ENCODE measurements around the gene CBX7.

Gene CBX7

DNA sequence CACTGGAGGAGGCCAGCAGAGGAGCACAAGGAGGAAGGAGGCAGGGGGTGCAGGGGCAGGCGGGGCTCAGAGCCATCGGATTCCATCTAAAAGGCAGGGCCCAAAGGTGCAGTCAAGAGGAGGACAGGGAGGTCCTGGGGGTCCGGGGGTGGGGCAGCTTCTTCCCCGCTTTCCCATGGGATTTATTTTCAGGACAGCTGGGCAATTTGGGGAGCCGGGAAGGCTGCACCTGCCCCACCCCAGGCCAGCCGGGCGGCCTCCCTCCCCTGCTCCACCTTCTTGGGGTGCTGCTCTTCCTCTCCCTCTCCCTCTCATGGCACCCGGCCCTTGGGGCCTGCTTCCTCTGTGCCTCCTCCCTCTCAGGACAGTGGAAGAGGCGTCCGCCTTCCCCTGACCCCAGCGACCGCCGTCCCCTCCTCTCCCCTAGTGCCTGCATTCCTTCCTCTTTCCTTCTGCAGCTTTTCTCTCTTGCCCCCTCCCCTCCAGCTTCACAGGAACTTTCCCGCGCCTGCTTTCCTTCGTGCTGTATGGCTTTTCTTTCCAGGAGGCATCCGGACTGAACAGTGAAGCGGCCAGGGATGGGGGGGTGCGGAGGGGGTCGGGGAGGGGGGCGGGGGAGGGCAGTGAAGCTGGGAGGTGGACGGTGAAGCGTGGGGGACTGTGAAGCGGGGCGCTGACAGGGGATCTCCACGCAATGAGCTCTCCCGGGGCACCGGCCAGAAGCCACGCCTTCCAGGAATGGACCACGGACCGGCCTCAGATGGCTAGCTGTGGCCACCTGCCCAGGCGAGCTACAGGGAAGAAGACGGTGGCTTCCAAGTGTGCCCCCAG lies 28.5 kb downstream of the CBX7 start:
- no peak for DNase-seq (ENCODE audit: low read depth in 3 of 3)

DNA sequence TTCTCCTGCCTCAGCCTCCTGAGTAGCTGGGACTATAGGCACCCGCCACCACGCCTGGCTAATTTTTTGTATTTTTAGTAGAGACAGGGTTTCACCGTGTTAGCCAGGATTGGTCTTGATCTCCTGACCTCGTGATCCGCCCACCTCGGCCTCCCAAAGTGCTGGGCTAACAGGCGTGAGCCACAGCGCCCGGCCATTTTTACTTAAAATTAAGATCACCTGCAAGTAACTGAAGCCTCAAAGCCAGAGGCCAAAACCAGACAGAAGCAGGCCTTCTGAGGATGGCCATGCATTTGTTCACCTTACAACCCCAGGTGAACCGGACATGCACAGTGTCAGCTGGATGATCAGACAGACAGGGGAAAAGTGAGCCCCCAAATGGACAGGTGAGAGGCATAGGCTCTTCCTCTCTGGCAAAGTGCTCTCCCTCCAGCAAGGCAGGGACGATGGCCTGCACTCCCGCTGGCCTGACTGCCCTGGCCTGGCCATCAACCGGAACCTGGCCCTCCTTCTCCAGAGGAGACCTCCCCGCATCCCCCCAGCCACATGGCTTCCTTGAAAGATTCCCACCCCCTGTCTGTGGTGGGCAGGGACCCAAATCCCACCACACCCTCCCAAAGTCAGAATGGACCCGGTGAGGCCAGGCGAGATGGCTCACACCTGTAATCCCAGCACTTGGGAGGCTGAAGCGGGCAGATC lies 29.6 kb downstream of the CBX7 start:
- DNase-seq (ENCODE audit: low read depth in 3 of 3): no peak

DNA sequence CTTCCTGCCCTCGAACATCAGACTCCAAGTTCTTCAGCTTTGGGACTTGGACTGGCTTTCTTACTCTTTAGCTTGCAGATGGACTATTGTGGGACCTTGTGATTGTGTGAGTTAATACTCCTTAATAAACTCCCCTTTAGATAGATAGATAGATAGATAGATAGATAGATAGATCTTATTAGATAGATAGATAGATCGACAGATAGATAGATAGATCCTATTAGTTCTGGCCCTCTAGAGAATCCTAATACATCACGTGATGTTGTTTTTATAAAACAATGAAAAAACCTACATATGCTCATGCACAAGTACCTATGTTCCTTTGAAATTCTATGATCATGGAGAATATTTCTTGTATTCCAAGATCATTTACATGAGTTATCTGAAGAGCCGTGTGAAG lies 31.5 kb downstream of the CBX7 start:
- DNase-seq (ENCODE audit: low read depth in 3 of 3): no peak

DNA sequence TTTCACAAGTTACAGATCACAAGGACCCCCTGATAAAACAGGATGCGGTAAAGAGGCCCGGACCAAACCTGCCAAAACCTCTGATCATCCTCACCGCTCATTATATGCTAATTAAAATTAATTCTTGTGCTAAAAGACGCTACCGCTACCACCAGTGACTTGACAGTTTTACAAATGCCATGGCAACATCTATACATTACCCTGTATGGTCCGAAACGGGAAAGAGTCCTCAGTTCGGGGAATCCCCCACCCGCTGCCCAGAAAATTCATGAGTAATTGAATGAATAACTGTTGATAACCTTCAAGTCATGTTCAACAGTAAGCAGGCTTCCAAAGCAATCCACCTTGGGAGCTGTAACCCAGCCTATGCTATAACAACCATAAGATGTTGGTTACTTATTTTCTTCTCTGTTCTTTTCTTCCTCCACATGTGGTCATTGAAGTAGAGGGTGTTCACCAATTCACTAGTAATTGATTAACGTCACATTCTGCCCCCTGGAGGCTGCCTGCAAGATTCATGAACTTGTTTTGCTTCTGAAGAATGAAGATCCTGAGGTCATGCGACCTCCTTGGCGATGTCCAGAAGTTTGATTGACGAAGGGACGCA lies 34.8 kb downstream of the CBX7 start:
- peak; percentile 36 to 67 (median 62) for DNase-seq (ENCODE audit: low read depth in 3 of 3)

DNA sequence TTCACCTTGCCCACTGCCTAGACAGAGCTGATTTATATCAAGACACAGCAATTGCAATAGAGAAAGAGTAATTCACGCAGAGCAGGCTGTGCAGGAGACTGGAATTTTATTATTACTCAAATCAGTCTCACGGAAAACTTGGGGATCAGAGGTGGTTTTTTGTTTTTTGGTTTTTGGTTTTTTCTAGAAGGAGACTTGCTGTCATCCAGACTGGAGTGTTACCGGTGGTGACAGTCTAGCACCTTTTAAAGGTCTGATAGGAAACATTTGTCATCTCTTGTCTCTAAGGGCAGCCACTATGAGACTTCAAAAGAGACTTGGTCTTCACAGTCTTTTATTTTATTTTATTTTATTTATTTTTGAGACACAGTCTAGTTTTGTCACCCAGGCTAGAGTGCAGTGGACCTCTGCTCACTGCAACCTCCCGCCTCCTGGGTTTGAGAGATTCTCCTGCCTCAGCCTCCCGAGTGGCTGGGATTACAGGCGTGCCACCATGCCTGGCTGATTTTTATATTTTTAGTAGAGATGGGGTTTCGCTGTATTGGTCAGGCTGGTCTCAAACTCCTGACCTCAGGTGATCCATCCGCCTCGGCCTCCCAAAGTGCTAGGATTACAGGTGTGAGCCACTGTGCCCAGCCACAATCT lies 36.4 kb downstream of the CBX7 start:
- no peak for DNase-seq (ENCODE audit: low read depth in 3 of 3)

DNA sequence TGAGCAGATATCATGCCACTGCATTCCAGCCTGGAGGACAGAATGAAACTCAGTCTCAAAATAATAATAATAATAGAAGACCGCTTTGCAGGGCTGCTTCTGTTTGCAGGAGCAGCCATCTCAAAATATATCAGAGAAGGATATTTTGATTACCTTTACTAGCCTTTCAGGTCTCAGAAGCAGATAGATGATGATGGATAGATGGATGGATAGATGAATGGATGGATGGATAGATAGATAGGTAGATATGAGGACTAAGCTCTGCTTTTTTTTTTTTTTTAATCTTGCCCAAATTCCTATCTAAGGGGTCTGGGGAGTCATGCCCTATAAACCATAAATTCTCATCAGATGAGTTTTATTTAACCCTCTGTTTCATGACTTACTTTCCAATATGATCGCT lies 36.9 kb downstream of the CBX7 start:
- no peak for DNase-seq (ENCODE audit: low read depth in 3 of 3)

DNA sequence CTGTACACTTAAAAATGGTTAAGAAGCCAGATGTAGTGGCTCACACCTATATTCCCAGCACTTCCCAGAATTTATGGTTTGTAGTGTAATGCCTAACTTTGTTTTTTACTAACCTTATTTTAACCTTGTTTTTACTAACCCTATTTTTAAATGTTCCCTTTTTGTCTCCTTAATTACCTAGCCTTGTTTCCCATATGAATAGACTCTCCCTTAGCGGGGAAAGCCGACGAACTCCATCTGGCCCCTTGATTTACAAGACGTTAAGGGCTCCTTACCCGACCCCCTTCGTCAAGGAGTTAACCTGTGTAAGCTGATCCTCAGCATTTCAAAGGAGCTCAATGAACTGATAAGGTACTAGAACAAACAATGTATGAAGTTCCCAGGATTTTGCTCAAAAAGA lies 38.4 kb downstream of the CBX7 start:
- no peak for DNase-seq (ENCODE audit: low read depth in 3 of 3)

DNA sequence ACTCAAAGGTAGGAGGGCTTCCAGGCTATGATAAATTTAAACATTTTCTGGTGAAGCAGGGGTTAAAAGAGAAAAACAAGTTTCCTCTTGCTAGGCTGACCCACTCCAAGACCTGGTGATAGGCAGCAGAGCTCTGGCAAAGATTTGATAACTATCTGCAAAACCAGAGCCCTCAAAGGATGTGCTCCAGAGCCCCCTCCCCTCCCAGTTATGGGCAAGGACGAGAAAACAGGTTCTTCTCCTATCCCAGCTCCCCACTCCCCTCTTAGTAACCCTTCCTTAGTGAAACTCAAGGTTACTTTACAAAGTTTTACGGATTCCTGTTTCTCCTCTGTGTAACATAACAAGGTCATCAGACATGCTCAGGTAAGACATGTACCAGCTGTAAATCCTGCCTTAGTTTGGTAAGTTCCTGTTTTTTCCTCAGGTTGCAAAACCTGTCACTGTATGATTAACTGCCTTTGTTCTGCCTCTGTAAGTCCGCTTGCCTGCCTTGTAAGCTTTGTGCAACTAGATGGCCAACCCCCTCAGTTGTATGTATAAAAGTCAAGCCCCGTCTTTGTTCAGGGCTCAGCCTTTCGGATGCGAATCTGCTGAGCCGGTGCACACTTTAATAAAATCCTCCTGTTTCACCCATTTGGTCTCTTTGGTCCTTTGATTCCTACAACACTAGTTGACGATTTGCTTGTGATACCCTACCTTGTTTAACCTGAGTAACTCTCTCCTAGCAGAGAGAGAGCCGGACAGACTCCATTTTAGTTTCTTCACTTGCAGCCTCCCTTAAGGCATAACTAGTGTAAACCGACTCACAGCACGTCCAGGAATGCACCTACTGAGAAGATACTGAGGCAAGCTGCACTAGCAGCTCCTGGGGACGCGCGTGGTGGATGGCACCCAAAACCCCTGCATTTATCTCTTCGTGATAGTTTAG lies 41.6 kb downstream of the CBX7 start:
- DNase-seq (ENCODE audit: low read depth in 3 of 3): no peak

DNA sequence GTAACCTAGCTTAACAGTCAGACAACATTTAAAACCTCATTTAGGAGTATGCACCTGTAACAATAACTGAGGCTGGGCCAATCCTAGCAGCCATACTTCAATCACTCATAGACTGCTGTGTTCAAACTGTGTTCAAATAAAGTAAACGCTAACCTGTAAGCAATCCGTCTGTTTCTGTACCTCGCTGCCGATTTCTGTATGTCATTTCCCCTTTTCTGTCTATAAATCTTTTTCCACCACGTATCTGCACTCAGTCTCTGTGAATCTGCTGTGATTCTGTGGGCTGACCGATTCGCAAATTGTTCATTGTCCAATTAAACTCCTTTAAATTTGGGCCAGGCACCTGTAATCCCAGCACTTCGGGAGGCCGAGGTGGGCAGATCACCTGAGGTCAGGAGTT lies 43.1 kb downstream of the CBX7 start:
- no peak for DNase-seq (ENCODE audit: low read depth in 3 of 3)

DNA sequence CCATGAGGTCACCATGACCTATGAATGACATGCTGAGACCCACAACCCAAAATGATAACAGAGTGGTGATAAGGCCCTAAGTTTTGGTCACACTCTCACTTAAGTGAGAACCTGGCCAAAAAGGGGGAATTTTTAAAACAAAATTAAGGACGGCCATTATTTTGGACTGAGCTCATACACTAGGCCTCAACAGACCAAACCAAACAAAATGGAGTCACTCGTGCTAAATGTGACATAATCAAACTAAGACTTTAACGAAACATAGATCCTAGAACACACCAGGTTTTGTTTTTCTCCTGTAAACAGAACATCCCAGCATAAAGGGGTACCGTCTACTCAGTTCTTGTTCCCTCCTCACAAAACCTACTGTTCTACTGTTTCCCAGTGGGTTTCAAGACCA lies 44.0 kb downstream of the CBX7 start:
- DNase-seq (ENCODE audit: low read depth in 3 of 3): no peak

DNA sequence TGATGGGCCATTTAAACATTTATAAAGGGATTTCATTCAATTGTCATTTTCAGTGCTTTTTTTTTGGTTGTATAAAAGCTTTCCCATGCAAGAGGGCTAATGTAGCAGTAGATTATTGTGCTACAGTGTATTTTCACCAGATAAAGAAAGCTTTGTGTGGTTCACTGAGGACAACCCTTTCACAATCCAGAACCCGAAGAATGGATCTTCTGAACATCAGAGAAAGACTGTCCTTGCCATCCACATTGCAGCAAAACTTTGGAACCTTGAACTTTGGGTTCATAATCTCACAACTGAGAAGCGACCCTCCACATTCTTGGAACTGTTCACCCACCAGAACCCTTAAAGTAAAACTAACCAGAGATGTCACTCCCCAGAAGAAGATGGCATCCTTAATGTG lies 46.2 kb downstream of the CBX7 start:
- no peak for DNase-seq (ENCODE audit: low read depth in 3 of 3)

DNA sequence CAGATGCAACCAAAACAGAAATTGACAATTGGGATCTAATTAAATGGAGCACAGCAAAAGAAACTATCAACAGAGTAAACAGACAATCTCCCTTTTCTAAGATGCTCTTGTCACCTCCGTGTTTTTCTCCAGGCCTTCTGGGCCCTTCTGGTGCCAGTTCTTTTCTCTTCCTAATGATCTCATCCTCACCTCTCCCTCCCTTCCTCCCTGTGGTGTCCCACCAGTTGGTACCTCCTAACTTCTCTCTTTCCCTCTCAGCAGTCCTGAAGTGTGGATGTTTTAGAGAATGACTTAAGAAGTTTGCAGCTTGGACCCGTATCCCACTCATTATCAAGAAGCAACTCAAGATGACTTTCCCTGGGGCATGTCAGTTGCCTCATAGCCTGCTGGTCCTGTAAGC lies 49.0 kb downstream of the CBX7 start:
- no peak for DNase-seq (ENCODE audit: low read depth in 3 of 3)

DNA sequence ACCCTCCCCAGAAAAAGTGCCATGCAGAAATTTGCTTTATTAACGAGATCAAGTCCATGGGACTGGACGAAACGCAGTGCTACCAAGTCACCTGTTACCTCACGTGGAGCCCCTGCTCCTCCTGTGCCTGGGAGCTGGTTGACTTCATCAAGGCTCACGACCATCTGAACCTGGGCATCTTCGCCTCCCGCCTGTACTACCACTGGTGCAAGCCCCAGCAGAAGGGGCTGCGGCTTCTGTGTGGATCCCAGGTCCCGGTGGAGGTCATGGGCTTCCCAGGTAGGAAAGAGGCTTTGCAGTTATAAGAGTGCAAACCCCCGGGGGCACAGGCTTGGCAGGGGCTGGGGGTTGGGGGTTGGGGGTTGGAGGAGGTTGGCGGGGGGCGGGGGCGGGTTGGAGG lies 51.3 kb downstream of the CBX7 start:
- DNase-seq (ENCODE audit: low read depth in 3 of 3): no peak

DNA sequence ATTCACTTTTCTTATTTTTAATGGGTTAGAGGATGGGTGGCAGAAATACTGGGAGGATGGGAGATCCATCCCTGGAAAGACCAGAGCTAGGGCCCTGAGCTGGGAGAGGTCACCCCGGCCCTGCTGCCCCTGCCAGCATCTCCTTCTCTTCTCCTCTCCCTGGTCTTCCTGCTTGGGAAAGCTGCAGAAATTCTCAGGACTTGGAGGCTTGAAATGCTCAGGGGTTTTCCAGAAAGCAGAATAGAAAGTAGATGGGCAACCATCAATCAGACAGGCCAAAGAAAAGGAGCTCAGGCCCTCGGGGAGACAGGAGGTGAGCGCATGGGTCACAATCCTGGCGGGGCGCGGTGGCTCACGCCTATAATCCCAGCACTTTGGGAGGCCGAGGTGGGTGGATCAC lies 53.9 kb downstream of the CBX7 start:
- no peak for DNase-seq (ENCODE audit: low read depth in 3 of 3)

DNA sequence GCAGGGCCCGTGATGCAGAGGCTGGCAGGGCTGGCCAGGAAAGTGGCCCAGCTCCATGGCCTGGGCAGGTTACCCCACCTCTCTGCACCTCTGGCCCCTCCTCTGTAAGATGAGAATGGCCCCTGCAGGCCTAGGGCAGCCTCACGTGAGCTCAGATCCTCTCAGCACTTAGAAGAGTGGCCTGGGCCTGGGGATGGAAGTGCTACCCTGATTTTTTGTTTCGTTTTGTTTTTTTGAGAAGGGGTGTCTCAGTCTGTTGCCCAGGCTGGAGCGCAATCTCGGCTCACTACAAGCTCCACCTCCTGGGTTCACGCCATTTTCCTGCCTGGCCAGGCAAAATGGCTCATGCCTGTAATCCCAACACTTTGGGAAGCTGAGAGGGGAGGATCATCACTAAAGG lies 54.5 kb downstream of the CBX7 start:
- DNase-seq (ENCODE audit: low read depth in 3 of 3): no peak

DNA sequence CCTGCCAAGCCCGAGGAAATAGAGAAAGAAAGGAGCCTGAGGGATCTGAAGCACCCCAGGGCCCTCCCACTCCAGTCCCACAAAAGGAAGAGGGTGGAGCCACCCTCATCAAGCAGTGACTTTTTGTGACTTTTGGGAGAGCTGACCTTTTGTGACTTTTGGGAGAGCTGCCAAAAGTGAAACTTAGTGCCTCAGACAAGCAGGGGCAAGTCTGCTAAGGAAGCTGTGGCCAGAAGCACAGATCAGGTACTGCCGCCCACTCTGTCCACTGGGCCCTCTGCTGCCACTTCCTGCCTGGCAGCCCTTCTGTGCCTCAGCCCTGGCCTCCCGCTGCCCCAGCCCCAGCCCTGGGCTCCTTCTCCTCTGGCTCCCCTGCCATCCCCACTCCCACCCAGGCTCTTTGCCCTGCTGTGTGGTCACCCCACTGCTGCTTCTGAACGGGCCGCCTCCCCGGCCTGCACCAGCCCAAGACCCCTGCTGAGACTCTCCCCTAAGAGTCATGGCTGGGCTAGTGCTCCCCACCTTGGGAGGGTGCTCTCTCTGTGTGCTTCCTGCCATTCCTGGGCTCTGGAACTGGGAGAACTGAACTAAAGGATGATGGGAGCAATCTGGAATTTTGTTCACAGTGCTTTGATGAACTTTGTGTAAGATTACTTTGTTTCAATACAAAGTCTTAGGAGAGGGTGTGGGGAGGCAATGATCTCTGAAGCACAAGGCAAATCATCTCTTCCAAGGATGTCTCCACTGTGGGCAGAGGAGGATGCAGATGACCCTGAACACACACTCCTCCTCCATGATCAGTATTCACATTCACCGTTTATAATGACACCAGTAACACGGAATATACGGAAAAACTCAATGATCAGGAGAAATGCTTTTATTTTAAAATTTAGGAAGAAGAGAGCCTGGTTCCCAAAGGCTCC lies 55.1 kb downstream of the CBX7 start, which contains the start of gene APOBEC3H:
APOBEC3H (plus strand) TSS at position 147 of the 923 bp plus-strand sequence. CDS start 3,035 bp downstream, outside the sequence.
- no peak for DNase-seq (ENCODE audit: low read depth in 3 of 3)

DNA sequence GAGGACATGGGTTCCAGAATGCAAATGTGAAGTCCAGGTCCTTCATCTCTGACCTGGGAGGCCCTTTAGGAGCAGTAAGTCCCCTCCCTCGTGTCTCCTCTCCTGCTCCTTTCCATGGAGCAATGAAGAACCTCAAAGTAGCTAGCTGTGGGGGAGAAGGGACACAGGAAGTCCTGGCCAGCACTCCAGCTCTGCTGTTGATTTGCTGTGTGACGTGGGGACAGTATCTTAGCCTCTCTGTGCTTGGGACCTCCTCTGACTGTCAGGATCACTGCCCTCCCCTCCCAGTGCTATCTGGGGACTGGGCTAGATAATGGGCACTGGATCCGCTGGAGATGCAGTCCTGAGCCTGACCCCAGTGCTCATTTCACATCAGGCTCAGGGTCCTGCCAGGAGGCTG lies 56.5 kb downstream of the CBX7 start:
- DNase-seq (ENCODE audit: low read depth in 3 of 3): no peak

DNA sequence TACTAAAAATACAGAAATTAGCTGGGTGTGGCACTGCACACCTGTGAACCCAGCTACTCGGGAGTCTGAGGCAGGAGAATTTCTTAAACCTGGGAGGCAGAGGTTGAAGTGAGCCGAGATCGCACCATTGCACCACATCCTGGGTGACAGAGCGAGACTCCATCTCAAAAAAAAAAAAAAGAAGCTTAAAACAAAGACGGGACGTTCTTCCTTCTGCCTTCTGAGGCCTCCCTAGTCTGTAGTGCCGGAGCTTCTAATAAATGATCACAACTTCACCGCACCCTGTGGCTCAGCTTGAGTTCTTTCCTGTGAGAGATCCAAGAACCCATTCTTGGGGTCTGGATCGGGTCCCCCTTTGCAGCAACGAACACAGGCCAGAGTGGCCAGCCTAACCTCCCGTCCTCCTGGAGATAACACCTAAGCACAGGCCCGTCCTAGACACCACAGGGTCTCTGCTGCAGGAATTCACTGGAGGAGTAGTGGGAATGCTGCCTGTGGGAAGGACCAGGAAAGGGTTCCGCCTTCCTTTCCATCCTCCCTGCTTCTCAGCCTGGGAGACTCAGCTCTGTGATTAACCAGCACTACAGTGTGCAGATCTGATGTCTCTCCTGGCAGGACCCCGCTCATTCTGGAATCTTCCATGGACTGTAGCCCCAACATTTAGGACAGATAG lies 57.6 kb downstream of the CBX7 start:
- DNase-seq (ENCODE audit: low read depth in 3 of 3): no peak

DNA sequence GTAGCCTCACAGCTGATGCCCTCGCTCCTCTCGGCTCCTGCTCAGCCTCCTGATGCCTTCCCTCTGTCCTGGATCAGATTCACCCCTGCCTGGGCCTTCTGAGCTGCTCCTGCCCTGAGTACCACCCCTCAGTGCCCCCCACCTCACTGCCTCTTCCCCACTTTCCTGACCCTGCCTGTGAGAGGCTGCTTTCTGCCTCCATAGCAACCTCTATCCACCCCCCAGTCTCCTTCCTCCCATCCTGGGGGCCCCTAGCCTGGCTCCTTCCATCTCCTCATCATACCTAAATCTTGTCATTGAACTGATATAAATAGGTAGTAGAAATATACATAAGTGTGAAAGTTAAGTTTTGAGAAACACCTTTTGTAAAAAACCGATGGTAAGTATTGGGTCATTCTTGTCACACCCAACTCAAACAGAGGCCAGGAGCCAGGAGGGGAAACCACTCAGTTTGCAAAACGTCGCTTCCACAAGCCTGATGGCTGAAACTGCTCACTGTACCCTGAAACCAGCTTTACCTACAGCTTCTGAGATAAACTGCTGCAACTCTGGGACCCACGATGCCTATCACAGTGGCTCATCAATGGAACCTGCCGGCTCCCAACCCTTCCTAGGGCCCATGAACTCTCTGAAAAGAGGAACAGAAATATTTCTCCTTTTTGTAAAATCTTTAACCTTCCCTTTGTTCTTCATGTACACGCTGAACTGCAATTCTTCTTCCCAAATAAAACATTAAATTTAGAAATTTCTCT lies 60.2 kb downstream of the CBX7 start:
- no peak for DNase-seq (ENCODE audit: low read depth in 3 of 3)
